ENCODE data around the gene IL11RA.

The IL11RA gene

GRCh38 chr9:34651876-34652601 lies at the start of gene IL11RA:
Gene IL11RA (plus strand): TSS chr9:34652185. CDS start chr9:34655218, 3,033 bp downstream.
- peak; percentile 91 for DNase-seq

GRCh38 chr9:34603610-34604231 lies 48.3 kb upstream of the IL11RA start:
- DNase-seq: peak; percentile 80

DNA sequence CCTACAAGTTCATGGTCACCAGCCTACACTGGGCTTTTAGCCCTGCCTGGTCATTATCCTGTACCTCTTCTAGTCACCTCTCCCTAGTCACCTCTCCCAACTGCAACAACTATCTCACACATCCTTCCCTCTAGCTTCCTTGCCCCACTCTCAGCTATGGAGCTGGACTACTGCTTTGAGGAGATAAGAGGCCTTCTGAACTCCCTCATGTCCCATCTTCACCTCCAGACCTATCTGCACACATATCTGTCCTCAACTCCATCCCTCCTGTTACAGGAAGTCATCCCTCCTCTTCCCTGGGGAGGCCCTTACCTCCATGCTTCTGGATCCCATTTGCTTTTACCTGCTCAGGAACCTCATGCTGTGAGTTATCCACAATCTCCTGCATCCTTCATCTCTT lies 45.8 kb upstream of the IL11RA start:
- DNase-seq: no peak

DNA sequence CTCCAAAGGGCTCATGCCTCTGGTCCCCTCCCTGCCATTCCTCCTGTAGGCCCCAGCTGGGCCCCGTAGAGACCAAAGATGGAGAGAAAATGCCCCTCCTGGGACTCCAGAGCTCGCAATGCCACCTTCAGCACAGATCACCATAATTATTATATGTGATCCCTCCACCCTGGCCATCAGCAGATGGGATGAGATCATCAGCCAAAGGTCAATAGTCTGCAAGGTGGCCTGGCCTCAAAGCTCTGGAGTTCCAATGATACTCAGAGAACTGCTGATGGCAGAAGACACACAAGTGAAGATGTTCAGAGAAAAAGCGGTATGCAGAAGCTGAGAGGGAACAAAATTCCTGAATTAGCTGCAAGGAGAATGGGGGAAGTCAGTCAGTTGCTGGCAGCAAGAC lies 45.1 kb upstream of the IL11RA start:
- no peak for DNase-seq

DNA sequence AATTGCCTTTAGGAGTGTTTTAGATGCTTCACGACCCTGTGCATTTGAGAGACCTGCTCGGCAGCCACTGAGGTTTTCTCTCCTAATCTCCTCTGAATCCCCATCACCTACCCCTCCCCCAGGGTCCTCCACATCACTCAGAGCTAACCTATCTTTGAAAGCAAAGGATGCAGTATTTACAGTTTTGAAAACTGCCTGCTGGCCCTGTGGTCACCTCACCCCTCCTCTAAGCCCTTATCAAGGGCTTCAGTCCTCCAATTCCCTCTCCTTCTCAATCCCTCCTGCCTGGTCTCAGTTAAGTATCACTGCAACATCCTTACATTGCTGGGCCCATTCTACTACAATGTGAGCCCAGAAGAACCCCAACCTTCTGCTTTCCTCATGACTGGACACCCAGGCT lies 44.7 kb upstream of the IL11RA start:
- no peak for DNase-seq

GRCh38 chr9:34610434-34611206 lies 41.4 kb upstream of the IL11RA start:
- DNase-seq: no peak

DNA sequence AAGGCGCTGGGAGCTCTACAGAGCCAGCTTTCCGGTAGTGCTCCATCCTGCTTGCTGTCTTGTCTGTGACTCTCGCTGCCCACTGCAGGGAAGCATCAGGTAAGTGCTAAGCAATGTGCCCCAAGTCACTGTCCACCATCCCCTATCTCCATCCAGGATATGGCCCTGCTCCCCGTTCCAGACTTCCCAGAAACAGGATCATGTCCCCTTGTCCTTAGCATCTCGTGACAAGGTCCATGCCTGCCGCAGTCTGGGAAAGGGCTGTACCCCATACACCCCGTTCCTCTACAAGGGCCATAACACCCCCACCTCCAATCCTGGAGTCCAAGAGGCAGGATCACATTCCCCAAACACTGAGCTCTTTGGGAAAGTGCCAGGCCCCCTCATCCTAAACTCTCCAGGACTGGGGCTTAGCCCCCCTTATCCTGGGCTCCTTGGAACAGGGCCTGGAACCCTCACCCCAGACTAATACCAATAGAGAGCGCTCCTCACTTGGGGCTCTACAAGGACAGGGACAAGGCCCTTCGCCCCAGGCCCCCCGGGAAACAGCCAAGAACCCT lies 40.7 kb upstream of the IL11RA start:
- no peak for DNase-seq

DNA sequence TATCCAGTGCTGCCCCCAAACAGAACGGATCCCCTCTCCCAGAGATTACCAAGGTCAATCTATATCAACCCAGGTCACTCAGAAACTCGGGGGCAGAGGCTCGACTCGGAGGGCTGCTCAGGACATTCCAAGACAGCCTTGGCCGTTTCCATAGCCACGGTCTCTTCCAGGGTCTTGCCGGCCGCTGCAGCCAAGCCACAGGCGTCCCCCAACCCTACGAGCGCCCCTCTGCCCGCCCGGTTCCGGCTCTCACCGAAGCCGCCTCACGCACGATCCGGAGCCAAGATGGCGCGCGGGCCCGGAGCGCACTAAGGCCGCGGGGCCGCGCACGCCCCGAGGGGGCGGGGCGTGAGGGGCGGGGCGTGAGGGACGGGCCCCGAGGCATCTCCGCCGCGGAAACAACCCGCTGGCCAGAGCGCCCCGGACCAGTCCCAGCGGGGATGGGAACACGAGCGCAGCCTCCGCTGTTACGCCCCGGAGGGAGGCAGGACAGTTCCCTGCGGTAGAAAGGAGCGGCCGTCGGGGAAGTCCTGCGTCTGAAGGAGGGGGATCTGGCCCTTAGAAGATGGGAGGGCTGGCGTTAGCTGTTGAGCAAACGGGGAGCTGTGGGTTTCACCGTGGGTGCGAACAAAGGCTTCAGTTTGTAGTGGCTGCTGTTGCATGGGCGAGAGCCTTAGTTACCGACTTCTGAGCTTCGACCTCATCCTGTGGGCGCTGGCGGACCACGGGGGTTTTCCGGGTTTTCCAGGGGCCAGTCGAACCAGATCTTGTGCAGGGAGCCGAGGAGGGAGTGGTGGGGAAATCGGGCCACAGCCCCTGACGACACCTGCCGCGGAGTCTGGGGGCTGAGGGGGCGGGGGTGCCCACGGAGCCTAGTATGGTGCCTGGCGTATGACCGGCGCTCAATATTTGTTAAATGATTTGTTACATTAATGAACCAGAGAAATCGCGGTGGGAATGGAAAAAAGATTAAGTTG lies 39.9 kb upstream of the IL11RA start, which contains the start of gene RPP25L:
Gene RPP25L (minus strand): TSS at position 287 of the 977 bp plus-strand sequence. CDS start 801 bp downstream, outside the sequence.
- peak; percentile 90 for DNase-seq

DNA sequence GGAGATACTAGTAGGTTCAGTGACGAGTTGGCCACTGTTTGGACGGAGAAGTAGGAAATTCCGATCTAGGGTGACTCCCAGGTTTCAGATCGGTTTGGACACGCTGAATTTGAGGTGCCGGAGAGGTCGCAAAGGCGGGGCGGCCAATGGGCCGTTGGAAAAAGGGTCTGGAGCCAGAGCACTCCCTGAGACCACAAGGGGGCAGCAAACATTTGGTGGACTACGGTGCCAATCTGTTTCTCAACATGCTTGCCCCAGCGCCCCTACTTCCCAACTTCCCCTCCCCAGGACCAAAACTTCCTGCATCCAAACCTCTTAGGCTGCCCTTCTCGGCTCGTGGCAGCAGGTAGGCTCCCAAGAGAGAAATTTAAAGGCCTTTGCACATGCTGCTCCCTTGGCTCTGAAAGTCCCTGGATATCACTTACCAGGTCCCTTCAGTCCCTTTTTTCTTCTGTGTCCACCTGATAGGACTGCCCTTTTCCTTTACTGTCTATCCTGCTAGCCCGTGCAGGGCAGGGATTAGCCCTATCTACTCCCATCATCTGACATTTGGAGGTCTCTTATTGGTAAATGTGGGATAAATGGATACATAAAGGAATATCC lies 39.1 kb upstream of the IL11RA start:
- peak; percentile 80 for DNase-seq

GRCh38 chr9:34615132-34615531 lies 36.9 kb upstream of the IL11RA start:
- no peak for DNase-seq

- peak; percentile 93 for DNase-seq
Measured at GRCh38 chr9:34620061-34620994, 31.7 kb upstream of the IL11RA start, which contains the start of gene DCTN3. Gene DCTN3 (minus strand): TSS chr9:34620495. CDS start chr9:34620464, 31 bp downstream.

- no peak for DNase-seq
Measured at GRCh38 chr9:34623374-34624235, 28.4 kb upstream of the IL11RA start.

GRCh38 chr9:34624475-34625185 lies 27.4 kb upstream of the IL11RA start:
- no peak for DNase-seq

DNA sequence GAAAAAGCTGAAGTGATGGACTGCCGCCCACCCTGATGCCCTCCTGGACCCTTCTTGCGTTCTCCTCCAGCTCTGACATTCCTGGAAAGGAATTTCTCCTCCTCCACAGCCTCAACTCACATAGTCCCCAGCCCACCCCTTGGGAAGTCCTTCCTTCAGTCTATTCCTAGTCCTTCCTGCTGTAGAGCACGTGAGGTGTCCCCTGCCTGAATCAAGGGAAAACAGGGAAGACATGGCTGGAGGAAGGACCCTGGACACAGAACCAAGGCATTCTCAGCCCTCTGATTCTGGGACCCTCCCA lies 26.8 kb upstream of the IL11RA start:
- no peak for DNase-seq

DNA sequence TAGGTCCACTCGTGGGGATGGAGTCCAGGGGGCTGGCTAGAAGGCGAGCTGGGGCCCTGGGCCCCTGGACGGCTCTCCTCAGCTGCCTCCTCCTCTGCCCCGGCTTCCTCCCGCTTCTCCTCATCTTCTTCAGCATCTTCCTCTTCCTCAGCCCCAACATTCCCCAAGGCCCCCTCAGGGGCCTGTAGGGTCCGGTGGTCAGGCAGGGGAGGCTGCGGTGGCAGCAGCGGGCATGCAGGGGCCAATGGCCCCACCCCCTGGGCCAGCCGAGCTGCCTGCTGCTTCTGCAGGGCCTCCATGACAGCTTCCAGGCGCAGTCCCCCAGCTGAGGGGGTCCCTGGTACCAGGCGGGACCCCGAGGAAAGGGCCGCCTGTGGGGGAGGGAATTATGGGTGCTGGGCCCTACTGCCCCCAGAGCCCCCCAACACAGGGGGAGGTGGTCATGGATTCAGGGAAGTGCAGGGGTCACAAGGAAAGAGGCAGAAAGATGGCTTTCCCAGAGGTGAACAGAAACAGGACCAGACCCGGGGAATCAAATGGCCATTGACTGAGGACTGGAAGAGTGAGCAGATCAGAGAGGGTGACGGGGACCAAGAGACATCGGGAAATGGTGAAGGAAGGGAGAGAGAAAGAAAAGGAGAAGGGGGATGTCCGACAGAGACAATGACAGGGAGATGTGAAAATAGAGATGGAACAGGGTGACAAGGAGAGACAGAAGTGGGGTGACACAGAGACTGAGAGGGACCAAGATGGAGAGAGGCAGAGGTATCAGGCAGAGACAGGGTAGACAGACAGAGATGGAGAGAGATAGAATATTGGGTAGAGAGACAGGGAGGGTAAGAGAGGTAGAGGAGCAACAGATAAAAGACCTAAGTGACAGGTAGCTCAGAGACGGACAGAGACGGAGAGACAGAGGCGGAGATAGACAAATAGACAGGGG lies 24.0 kb upstream of the IL11RA start:
- DNase-seq: no peak

DNA sequence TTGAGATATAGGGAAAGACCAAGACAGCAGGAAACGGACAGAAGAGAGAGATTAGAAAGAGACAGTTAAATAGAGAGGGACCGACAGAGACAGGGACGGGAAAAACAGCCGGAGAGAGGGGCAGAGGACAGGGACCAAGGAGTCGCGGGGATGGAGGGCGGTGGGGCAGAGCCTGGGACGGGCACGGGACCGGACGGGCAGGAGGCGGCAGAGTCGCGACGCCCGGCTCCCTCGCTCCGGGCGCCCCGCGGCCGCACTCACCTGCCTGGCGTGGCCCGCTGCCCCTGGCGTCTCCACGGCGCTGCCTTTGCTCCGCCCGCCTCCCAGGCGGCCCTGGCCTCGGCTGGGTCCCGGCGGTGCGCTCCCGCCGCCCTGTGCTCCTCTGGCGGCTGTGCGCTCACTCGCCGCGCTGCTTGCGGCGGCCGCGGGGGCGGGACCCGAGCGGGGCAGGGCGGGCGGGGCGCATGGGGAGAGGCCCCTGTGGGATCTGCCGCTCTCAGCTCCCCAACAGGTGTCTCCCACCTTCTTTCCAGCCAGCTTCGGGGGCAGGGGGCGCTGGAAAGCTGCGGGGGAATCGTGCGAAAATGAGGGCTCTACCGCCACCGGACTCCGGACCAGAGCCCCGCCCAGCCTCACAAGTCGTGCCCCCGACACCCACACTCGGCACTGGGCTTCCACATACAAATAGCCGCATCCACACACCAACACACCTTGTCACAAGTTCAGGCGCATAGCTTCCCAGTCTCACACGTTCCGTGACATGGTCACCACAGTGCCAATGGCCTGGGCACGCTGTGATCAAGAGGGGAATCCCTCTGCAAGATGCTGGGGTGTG lies 23.1 kb upstream of the IL11RA start, which contains the start of gene ARID3C:
Gene ARID3C (minus strand): TSS at position 411 of the 835 bp plus-strand sequence. CDS start 1,052 bp downstream, outside the sequence.
- DNase-seq: no peak

- no peak for DNase-seq
Measured at GRCh38 chr9:34629491-34629808, 22.5 kb upstream of the IL11RA start.

All from left hindlimb (tissue), 1 donor.